ENCODE results near the gene CLEC17A. TPM values are rescaled to one million over a fixed set of nuclear protein-coding genes. Genes with fewer than 3 reads are reported as not detected.

Gene CLEC17A
- total RNA-seq, 1 donor: not detected

- no peak overlapping the region for H3K4me3 ChIP-seq (ENCODE audit: low read depth, low read length)
- TF ChIP-seq, protein P1, sequence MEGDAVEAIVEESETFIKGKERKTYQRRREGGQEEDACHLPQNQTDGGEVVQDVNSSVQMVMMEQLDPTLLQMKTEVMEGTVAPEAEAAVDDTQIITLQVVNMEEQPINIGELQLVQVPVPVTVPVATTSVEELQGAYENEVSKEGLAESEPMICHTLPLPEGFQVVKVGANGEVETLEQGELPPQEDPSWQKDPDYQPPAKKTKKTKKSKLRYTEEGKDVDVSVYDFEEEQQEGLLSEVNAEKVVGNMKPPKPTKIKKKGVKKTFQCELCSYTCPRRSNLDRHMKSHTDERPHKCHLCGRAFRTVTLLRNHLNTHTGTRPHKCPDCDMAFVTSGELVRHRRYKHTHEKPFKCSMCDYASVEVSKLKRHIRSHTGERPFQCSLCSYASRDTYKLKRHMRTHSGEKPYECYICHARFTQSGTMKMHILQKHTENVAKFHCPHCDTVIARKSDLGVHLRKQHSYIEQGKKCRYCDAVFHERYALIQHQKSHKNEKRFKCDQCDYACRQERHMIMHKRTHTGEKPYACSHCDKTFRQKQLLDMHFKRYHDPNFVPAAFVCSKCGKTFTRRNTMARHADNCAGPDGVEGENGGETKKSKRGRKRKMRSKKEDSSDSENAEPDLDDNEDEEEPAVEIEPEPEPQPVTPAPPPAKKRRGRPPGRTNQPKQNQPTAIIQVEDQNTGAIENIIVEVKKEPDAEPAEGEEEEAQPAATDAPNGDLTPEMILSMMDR (IDR thresholded peaks at IDR 0.05; ENCODE audit: insufficient read depth, low read depth, low read length): no peak
- no peak for DNase-seq (ENCODE audit: low read depth)
Observed at GRCh38 chr19:14654786-14655560, 72.1 kb downstream of the CLEC17A start.

DNA sequence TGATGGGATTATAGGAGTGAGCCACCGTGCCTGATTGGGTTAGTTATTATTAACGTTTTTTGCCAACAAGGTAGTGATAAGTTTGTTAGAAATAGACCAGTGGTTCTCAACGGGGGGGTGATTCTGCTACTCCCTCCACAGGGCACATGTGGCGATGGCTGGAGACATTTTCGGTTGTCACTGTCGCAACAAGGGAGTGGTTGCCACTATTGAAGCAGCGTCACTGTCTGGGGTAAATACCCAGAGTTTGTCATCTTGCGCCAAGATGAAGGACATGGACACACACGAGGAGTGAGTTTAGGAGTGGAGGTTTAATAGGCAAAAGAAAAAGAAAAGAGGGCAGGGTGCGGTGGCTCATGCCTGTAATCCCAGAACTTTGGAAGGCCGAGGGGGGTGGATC, 72.8 kb downstream of the CLEC17A start:
- no peak overlapping the region for H3K4me3 ChIP-seq (ENCODE audit: low read depth, low read length)
- no peak for DNase-seq (ENCODE audit: low read depth)
- TF ChIP-seq, protein P1 (IDR thresholded peaks at IDR 0.05; ENCODE audit: insufficient read depth, low read depth, low read length): no peak

DNA sequence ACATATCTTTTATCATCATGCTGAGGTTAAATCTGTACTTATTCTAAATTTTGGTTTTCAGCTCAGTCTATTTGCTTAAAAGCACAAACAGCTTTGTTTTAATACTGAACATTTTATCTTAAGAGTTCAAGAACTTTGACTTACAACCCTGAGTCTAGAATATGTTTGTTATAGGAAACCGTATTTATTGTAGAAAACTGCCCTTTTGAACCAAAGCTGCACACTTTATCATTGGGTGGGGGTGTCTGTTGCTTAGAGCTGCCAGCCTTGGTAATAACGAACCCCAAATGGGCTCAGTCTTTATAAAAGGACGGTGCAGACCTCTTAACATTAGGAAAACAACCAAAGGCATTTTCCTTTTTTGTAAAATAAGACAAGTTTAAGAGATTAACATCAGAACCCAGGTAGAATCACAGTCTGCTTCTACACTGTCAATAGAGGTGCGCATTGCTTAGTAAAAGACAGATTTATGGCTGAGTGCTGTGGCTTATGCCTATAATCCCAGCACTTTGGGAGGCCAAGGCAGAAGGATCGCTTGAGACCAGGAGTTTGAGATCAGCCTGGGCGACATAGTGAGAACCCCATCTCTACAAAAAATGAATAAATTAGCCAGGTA, 77.1 kb downstream of the CLEC17A start:
- DNase-seq (ENCODE audit: low read depth): no peak
- H3K4me3 ChIP-seq (ENCODE audit: low read depth, low read length): no peak overlapping the region
- TF ChIP-seq, protein P1 (IDR thresholded peaks at IDR 0.05; ENCODE audit: insufficient read depth, low read depth, low read length): no peak

- TF ChIP-seq, protein P1 (IDR thresholded peaks at IDR 0.05; ENCODE audit: insufficient read depth, low read depth, low read length): no peak
- H3K4me3 ChIP-seq (ENCODE audit: low read depth, low read length): no peak overlapping the region
- no peak for DNase-seq (ENCODE audit: low read depth)
Observed at GRCh38 chr19:14661372-14661924, 78.6 kb downstream of the CLEC17A start.

Small RNAs within 50 kb of the gene (small RNA-seq; reads per million reads assigned to genes)
- gene AC022149.2 (not detected), gene RN7SL842P (not detected)

Other genes starting within 250 kb of the CLEC17A start
- gene ADGRE5, start 201.6 kb upstream of the CLEC17A start, total RNA-seq: 40.9 and 48.4 TPM in 2 replicates
- gene DDX39A, start 163.7 kb upstream of the CLEC17A start, total RNA-seq: 56.6 and 63.8 TPM in 2 replicates
- gene PKN1, start 149.8 kb upstream of the CLEC17A start, total RNA-seq: 127 and 207 TPM in 2 replicates
- 2.6 and 3.9 TPM in 2 replicates for gene PTGER1, start 107.7 kb upstream of the CLEC17A start, total RNA-seq
- 155 and 169 TPM in 2 replicates for gene GIPC1, start 87.0 kb upstream of the CLEC17A start, total RNA-seq
- 78.0 and 99.3 TPM in 2 replicates for gene DNAJB1, start 64.7 kb upstream of the CLEC17A start, total RNA-seq
- gene TECR, start 53.5 kb upstream of the CLEC17A start, total RNA-seq: 27.4 and 32.0 TPM in 2 replicates
- gene NDUFB7, start 11.0 kb upstream of the CLEC17A start, total RNA-seq: 216 and 357 TPM in 2 replicates
- gene ADGRE3, start 91.8 kb downstream of the CLEC17A start, total RNA-seq: not detected in 2 replicates
- 13.9 and 18.6 TPM in 2 replicates for gene ZNF333, start 107.0 kb downstream of the CLEC17A start, total RNA-seq
- gene ADGRE2, start 195.5 kb downstream of the CLEC17A start, total RNA-seq: 0.43 and 0.97 TPM in 2 replicates

All from fibroblast of villous mesenchyme (primary cell).